ENCODE results near the gene SLC26A4.

GRCh38 chr7:107703219-107703618 is 42.6 kb downstream of the SLC26A4 start:
- no peak for TF ChIP-seq CTCF (IDR thresholded peaks at IDR 0.05 in 8 of 11, conservative IDR thresholded peaks at IDR 0.05 in 3 of 11)
- TF ChIP-seq POLR2A (IDR thresholded peaks at IDR 0.05): no peak
- TF ChIP-seq POLR2AphosphoS5 (IDR thresholded peaks at IDR 0.05): no peak

Data from spleen (tissue), 7 donors.